GM12878 (cell line): ENCODE data around the gene DDX5. TPM values are rescaled to one million over a fixed set of nuclear protein-coding genes. Genes with fewer than 3 reads are reported as not detected.

Experiments used
- ATAC-seq: fragments of 200-7000 bp; cut with Tn5 transposase; 3 replicates; pipeline ENCODE4 v1.9.1; 2020; ENCODE audit warnings: mild to moderate bottlenecking, moderate library complexity
- BruUV-seq: library from RNA; stranded (reverse); fragments of 400-500 nt; replicated peaks from 2 replicates; lab custom pipeline; 2021; lab: Mats Ljungman, UMichigan
- CTCF ChIA-PET: fragments of 300-600 bp; sonication (Branson Sonifier 250); formaldehyde crosslinking; extraction: SDS; loops from one replicate; lab custom pipeline; 2021; ENCODE audit warnings: inconsistent platforms; lab: Yijun Ruan, JAX
- POLR2A ChIA-PET: fragments of 350-600 bp; formaldehyde crosslinking; extraction: SDS; loops from one replicate; lab custom pipeline; 2021; ENCODE audit warnings: inconsistent platforms; lab: Charles Lee
- RAD21 ChIA-PET: fragments of 300-600 bp; sonication (Branson Sonifier 250); formaldehyde crosslinking; loops from one replicate; lab custom pipeline; 2023; ENCODE audit warnings: antibody characterized with exemption; ENCODE audit not compliant: unreplicated experiment; lab: Charles Lee
- SMC1A ChIA-PET: fragments of 300-600 bp; sonication (Branson Sonifier 250); formaldehyde crosslinking; loops from one replicate; lab custom pipeline; 2023; ENCODE audit not compliant: unreplicated experiment, uncharacterized antibody; lab: Charles Lee
- DNase-seq: peaks from one replicate; pipeline ENCODE4 v3.0.0-alpha.2; 2011; ENCODE audit warnings: low read depth, low spot score
- FAIRE-seq: peaks from 3 replicates; lab custom pipeline; 2011; peaks lifted over from hg19 to GRCh38; lab: Jason Lieb, UNC
- H2AFZ ChIP-seq: 2 replicates; pipeline ENCODE4 v1.6.0; 2011; ENCODE audit warnings: low read depth, low read length, control low read depth; ENCODE audit not compliant: control insufficient read depth
- H3K27ac ChIP-seq: 2 replicates; pipeline ENCODE4 v1.5.1; 2011; ENCODE audit warnings: control low read depth; ENCODE audit not compliant: control insufficient read depth, insufficient read depth
- H3K27me3 ChIP-seq, 2 experiments: replicated peaks in 1 of 2; 2 replicates each; pipeline versions ENCODE4 v1.6.0 to v1.6.1; 2011; ENCODE audit warnings: low read length in 1 of 2; ENCODE audit not compliant: control insufficient read depth in 2 of 2, insufficient read depth in 2 of 2
- H3K36me3 ChIP-seq, 2 experiments: 2 replicates each; pipeline ENCODE4 v1.5.1; 2011; ENCODE audit warnings: low read length in 1 of 2; ENCODE audit not compliant: control insufficient read depth in 2 of 2, insufficient read depth in 2 of 2
- H3K4me1 ChIP-seq: 2 replicates; pipeline ENCODE4 v1.6.1; 2011; ENCODE audit warnings: mild to moderate bottlenecking, low read length, moderate library complexity, mixed read lengths; ENCODE audit not compliant: control insufficient read depth, insufficient read depth
- H3K4me2 ChIP-seq: 2 replicates; pipeline ENCODE4 v1.6.0; 2011; ENCODE audit warnings: control low read depth; ENCODE audit not compliant: control insufficient read depth, insufficient read depth
- H3K4me3 ChIP-seq: fragments of 200-600 bp; sonication (generic); 2 replicates; pipeline ENCODE4 v1.5.1; 2016
- H3K79me2 ChIP-seq: 2 replicates; pipeline ENCODE4 v1.6.0; 2011; ENCODE audit warnings: low read length; ENCODE audit not compliant: control insufficient read depth, insufficient read depth
- H3K9ac ChIP-seq: 2 replicates; pipeline ENCODE4 v1.8.0; 2011; ENCODE audit warnings: low read length, control low read depth, mixed read lengths; ENCODE audit not compliant: control insufficient read depth, insufficient read depth
- H3K9me3 ChIP-seq: replicated peaks from 3 replicates; pipeline ENCODE4 v1.5.1; 2011; ENCODE audit warnings: mild to moderate bottlenecking, low read length; ENCODE audit not compliant: control insufficient read depth, insufficient read depth
- H4K20me1 ChIP-seq: 2 replicates; pipeline ENCODE4 v1.6.0; 2011; ENCODE audit not compliant: control insufficient read depth, insufficient read depth
- BCL3 ChIP-seq: IDR thresholded peaks from 2 replicates; pipeline ENCODE4 v1.6.1; 2011; ENCODE audit warnings: borderline replicate concordance, low read depth, mild to moderate bottlenecking, moderate library complexity, low read length; ENCODE audit not compliant: insufficient read depth, poor library complexity, severe bottlenecking
- FOS ChIP-seq: IDR thresholded peaks from 3 replicates; pipeline ENCODE4 v1.6.1; 2011; ENCODE audit warnings: borderline replicate concordance; ENCODE audit not compliant: insufficient read length; ENCODE audit errors: extremely low read depth
- FOXK2 ChIP-seq: fragments of 450-650 bp; IDR thresholded peaks from 2 replicates; pipeline ENCODE4 v1.6.1; 2017; ENCODE audit warnings: mild to moderate bottlenecking, moderate library complexity
- HCFC1 ChIP-seq: fragments of 150-350 bp; IDR thresholded peaks from 2 replicates; pipeline ENCODE4 v1.6.1; 2014; ENCODE audit warnings: low read length
- IRF3 ChIP-seq: fragments of 450-650 bp; IDR thresholded peaks from 2 replicates; pipeline ENCODE4 v1.6.1; 2014; ENCODE audit warnings: mild to moderate bottlenecking
- MYC ChIP-seq: IDR thresholded peaks from 2 replicates; pipeline ENCODE4 v1.6.1; 2011; ENCODE audit warnings: mild to moderate bottlenecking, low read length, moderate library complexity, inconsistent platforms; ENCODE audit not compliant: insufficient read depth, insufficient replicate concordance, insufficient read length, severe bottlenecking
- NBN ChIP-seq: fragments of 450-650 bp; IDR thresholded peaks from 2 replicates; pipeline ENCODE4 v1.6.1; 2016
- NFYA ChIP-seq: IDR thresholded peaks from 2 replicates; pipeline ENCODE4 v1.6.1; 2011; ENCODE audit warnings: low read depth, mild to moderate bottlenecking, low read length, improper control_type of control experiment, borderline replicate concordance
- NR2C1 ChIP-seq: fragments of 450-650 bp; IDR thresholded peaks from 2 replicates; pipeline ENCODE4 v1.6.1; 2017; ENCODE audit warnings: antibody characterized with exemption, mild to moderate bottlenecking, moderate library complexity
- PAX8 ChIP-seq: fragments of 450-650 bp; IDR thresholded peaks from 2 replicates; pipeline ENCODE4 v1.6.1; 2017; ENCODE audit warnings: mild to moderate bottlenecking, moderate library complexity
- POLR2AphosphoS2 ChIP-seq: IDR thresholded peaks from 2 replicates; pipeline ENCODE4 v1.6.1; 2011; ENCODE audit warnings: low read depth, mild to moderate bottlenecking, low read length, improper control_type of control experiment, moderate library complexity
- RCOR1 ChIP-seq: conservative IDR thresholded peaks from 2 replicates; pipeline ENCODE4 v1.6.1; 2012; ENCODE audit warnings: low read depth, low read length, improper control_type of control experiment
- RELA ChIP-seq: fragments of 450-650 bp; IDR thresholded peaks from 2 replicates; pipeline ENCODE4 v1.8.0; 2014; ENCODE audit warnings: borderline replicate concordance; ENCODE audit not compliant: partially characterized antibody
- SIX5 ChIP-seq: IDR thresholded peaks from 2 replicates; pipeline ENCODE4 v1.6.1; 2011; ENCODE audit warnings: mild to moderate bottlenecking, low read depth, low read length, moderate library complexity; ENCODE audit not compliant: severe bottlenecking
- SPI1 ChIP-seq: IDR thresholded peaks from 2 replicates; pipeline ENCODE4 v1.6.1; 2011; ENCODE audit warnings: low read depth, mild to moderate bottlenecking, low read length, moderate library complexity, borderline replicate concordance; ENCODE audit not compliant: insufficient read depth
- SRF ChIP-seq, 2 experiments: IDR thresholded peaks; 2 replicates each; pipeline ENCODE4 v1.6.1; 2011; ENCODE audit warnings: low read depth in 2 of 2, low read length in 2 of 2, mild to moderate bottlenecking in 1 of 2, moderate library complexity in 1 of 2
- TBL1XR1 ChIP-seq: IDR thresholded peaks from 2 replicates; pipeline ENCODE4 v1.6.1; 2012; ENCODE audit warnings: low read depth, low read length, improper control_type of control experiment
- ZBED1 ChIP-seq: IDR thresholded peaks from 2 replicates; pipeline ENCODE4 v1.6.1; 2016; ENCODE audit warnings: borderline replicate concordance
- ZNF592 ChIP-seq: fragments of 450-650 bp; IDR thresholded peaks from 2 replicates; pipeline ENCODE4 v1.6.1; 2017; ENCODE audit warnings: mild to moderate bottlenecking, moderate library complexity
- ZNF622 ChIP-seq: fragments of 450-650 bp; IDR thresholded peaks from 2 replicates; pipeline ENCODE4 v1.6.1; 2017; ENCODE audit warnings: mild to moderate bottlenecking, inconsistent platforms
- WGBS: methylation state at CpG from one replicate; pipeline ENCODE4 v1.1.6; 2016; ENCODE audit warnings: low lambda C conversion rate; ENCODE audit not compliant: insufficient replicate concordance, insufficient coverage; ENCODE audit errors: missing lambda C conversion rate; 5-methylcytosine and 5-hydroxymethylcytosine counted together
- in situ Hi-C: fragments of 300-500 bp; cut with MboI; formaldehyde crosslinking; loops from 9 replicates; pipeline ENCODE4 v1.14.3; 2018; ENCODE audit warnings: mixed read lengths
- intact Hi-C: fragments of 100-400 bp; cut with micrococcal nuclease; formaldehyde crosslinking; loops from one replicate; pipeline ENCODE4 v1.14.2; 2022; ENCODE audit not compliant: unreplicated experiment
- polyA plus RNA-seq, 11 experiments: library from polyadenylated mRNA; depleted of rRNA in 4 of 11; unstranded in 6 of 11; stranded (reverse) in 5 of 11; fragments of >200 nt; fragmentation: Nextera tagmentation in 4 of 11; fragmentation: Illumina TruSeq in 1 of 11; extraction: Ambion mirVana in 4 of 11; extraction: Trizol in 1 of 11; gene quantifications; 1 replicate in 1 of 11; 2 replicates in 10 of 11; pipeline versions ENCODE4 v1.2.1 to v1.2.3, GENCODE V29; 2011 to 2016; ENCODE audit warnings: inconsistent platforms in 2 of 11, missing spikeins in 2 of 11, low read depth in 1 of 11
- total RNA-seq, 4 experiments: library from RNA; depleted of rRNA in 3 of 4; stranded (reverse); fragments of >200 nt in 3 of 4; fragmentation: Illumina TruSeq in 1 of 4; extraction: Trizol in 1 of 4; gene quantifications; 2 replicates each; pipeline versions ENCODE4 v1.2.1 to v1.2.3, GENCODE V29; 2013 to 2021

The DDX5 gene
- total and polyA plus RNA-seq, 10 of the 15 experiments (the other 5 are each of a cell fraction or from before 2014, with no cell fraction given) = 257 to 1,423 (median 719) TPM

- Histone ChIP-seq H3K4me1 (no peaks in the 10 kb centered on the region), H3K9ac (no peak overlapping the region), H3K27me3 (no peaks in the 10 kb centered on the region), H3K27ac (no peak overlapping the region), H3K36me3 (peaks cover 10 to 57% of the 10 kb centered on the region in 2 experiments), H3K4me2 (no peak overlapping the region), H3K9me3 (no peaks in the 10 kb centered on the region), H4K20me1 (no peaks in the 10 kb centered on the region), H3K4me3 (no peak overlapping the region), H3K79me2 (no peaks in the 10 kb centered on the region), H2AFZ (no peak overlapping the region)
- POLR2A ChIA-PET = no interaction called here
- SMC1A ChIA-PET = interaction anchor here (2.3 kb wide), 1 partner anchor 110 kb away, joined by 9 read pairs; no protein-coding TSS in a partner anchor
- ATAC-seq = no peak
- in situ Hi-C loops (no loop called here), intact Hi-C loops (no loop called here)
- CTCF ChIA-PET = interaction anchor here (1.2 to 1.4 kb wide), 2 partner anchors 120 to 207 kb away, joined by 4 read pairs; no protein-coding TSS in a partner anchor
- 100% methylated on average over 5 of the region's 5 CpGs for WGBS
- RAD21 ChIA-PET = no interaction called here
- TF ChIP-seq SRF (IDR thresholded peaks at IDR 0.05; ENCODE audit: low read depth in 2 of 2, low read length in 2 of 2) (no peak), ZNF592 (no peak), FOXK2 (no peak), HCFC1 (no peak), ZNF622 (no peak), RCOR1 (no peak), SIX5 (no peak), BCL3 (no peak), IRF3 (no peak), RELA (no peak), NR2C1 (no peak), NFYA (no peak), TBL1XR1 (no peak), ZBED1 (no peak), POLR2AphosphoS2 (no peak), PAX8 (no peak), NBN (no peak), SPI1 (no peak), FOS (no peak), MYC (no peak)
- no TSS peak for BruUV-seq
- DNase-seq = no peak
- no peak for FAIRE-seq
Measured at GRCh38 chr17:64529221-64529620, 23.1 kb upstream of the DDX5 start.
